Activated naive CD8-positive, alpha-beta T cell treated with anti-CD3 and anti-CD28 coated beads for 36 hours (primary cell): Measurements from ENCODE around the gene RSPRY1. TPM values are rescaled to one million over a fixed set of nuclear protein-coding genes. Genes with fewer than 3 reads are reported as not detected.

Source experiments
- DNase-seq: peaks from one replicate; pipeline ENCODE4 v3.0.0; 2021
- H3K27ac Mint-ChIP-seq: one replicate; pipeline ENCODE4 v1.8.0; 2022; ENCODE audit warnings: mild to moderate bottlenecking, moderate library complexity, mixed read lengths
- H3K27me3 Mint-ChIP-seq: one replicate; pipeline ENCODE4 v1.8.0; 2022; ENCODE audit warnings: mild to moderate bottlenecking, mixed read lengths
- H3K36me3 Mint-ChIP-seq: one replicate; pipeline ENCODE4 v1.8.0; 2021; ENCODE audit warnings: mild to moderate bottlenecking, mixed read lengths
- H3K4me1 Mint-ChIP-seq: one replicate; pipeline ENCODE4 v1.8.0; 2021; ENCODE audit warnings: mixed read lengths
- H3K4me3 Mint-ChIP-seq: one replicate; pipeline ENCODE4 v1.8.0; 2022; ENCODE audit warnings: mild to moderate bottlenecking, moderate library complexity, mixed read lengths
- H3K9me3 Mint-ChIP-seq: one replicate; pipeline ENCODE4 v1.8.0; 2022; ENCODE audit warnings: mixed read lengths
- total RNA-seq, 2 experiments: library from RNA; stranded (reverse); gene quantifications; one replicate each; pipeline ENCODE4 v1.2.3, GENCODE V29; 2021

Gene RSPRY1
- 10 to 100 TPM; 27.2 to 30.5 TPM for total RNA-seq

GRCh38 chr16:57185945-57186871 lies at the start of gene RSPRY1, which contains the start of gene PSME3IP1:
Gene RSPRY1, plus strand, starts transcription at chr16:57186329. Its CDS starts 18,330 bp downstream, at chr16:57204659.
Gene PSME3IP1, minus strand, starts transcription at chr16:57186039. Its CDS starts 12,185 bp downstream, at chr16:57173854.
- Mint-ChIP-seq H3K4me3 (peak within 1 kb of the TSS; percentile 92), H3K36me3 (peaks cover 15% of the 10 kb centered on the region), H3K27ac (peak within 1 kb of the TSS; percentile 96), H3K9me3 (peaks cover 2% of the 10 kb centered on the region), H3K4me1 (peaks cover 39% of the 10 kb centered on the region), H3K27me3 (no peaks in the 10 kb centered on the region)
- DNase-seq: peak; percentile 99

GRCh38 chr16:57137043-57137442 lies 49.1 kb upstream of the RSPRY1 start:
- Mint-ChIP-seq H3K9me3 (no peaks in the 10 kb centered on the region), H3K27me3 (peaks cover under 1% of the 10 kb centered on the region), H3K4me3 (no peak overlapping the region), H3K4me1 (peaks cover 57% of the 10 kb centered on the region), H3K36me3 (peaks cover under 1% of the 10 kb centered on the region), H3K27ac (no peak overlapping the region)
- DNase-seq: no peak

DNA sequence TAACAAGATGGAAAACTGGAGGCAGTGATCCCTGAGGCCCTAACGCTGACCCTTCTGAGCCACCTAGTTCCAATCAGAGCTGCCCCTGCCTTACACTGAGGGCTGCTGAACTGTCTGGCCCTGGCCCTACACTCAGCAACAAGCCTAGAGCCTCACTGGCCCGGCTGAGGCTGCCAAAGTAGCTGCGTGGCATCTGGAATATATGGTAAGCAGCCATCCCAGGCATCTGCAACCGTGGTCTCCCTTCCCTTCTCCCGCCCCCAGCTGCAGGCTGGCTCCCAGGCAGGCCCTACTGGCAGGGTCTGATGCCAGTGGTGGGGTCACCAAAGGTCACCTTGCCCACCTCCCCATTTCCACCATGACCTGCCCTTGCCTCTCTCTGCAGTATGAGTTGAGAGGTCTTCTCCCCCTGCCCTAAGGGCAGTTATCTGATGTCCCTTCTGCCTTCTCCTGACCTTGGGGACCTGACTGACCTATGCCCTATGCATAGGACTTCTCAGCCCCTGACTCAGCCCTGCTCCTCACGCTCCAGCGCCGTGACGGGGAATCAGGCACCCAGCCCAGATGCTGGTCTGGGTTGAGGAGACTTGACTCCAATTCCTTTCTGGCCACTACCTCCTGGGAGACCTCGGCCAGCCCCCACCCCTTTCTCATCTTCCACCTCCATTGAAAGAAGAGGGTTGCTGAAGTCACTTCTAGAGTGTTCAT lies 48.4 kb upstream of the RSPRY1 start:
- DNase-seq: no peak
- H3K27ac Mint-ChIP-seq: peak overlapping the region; percentile 35
- H3K9me3 Mint-ChIP-seq: no peaks in the 10 kb centered on the region
- H3K4me3 Mint-ChIP-seq: no peak overlapping the region
- H3K27me3 Mint-ChIP-seq: peaks cover 3% of the 10 kb centered on the region
- H3K4me1 Mint-ChIP-seq: peaks cover 57% of the 10 kb centered on the region
- H3K36me3 Mint-ChIP-seq: peaks cover 4% of the 10 kb centered on the region

- DNase-seq: no peak
- Mint-ChIP-seq H3K4me1 (peaks cover 56% of the 10 kb centered on the region), H3K36me3 (peaks cover 4% of the 10 kb centered on the region), H3K27me3 (peaks cover 3% of the 10 kb centered on the region), H3K27ac (peak overlapping the region; percentile 35), H3K9me3 (no peaks in the 10 kb centered on the region), H3K4me3 (no peak overlapping the region)
Measured at GRCh38 chr16:57138281-57138935, 47.7 kb upstream of the RSPRY1 start.

DNA sequence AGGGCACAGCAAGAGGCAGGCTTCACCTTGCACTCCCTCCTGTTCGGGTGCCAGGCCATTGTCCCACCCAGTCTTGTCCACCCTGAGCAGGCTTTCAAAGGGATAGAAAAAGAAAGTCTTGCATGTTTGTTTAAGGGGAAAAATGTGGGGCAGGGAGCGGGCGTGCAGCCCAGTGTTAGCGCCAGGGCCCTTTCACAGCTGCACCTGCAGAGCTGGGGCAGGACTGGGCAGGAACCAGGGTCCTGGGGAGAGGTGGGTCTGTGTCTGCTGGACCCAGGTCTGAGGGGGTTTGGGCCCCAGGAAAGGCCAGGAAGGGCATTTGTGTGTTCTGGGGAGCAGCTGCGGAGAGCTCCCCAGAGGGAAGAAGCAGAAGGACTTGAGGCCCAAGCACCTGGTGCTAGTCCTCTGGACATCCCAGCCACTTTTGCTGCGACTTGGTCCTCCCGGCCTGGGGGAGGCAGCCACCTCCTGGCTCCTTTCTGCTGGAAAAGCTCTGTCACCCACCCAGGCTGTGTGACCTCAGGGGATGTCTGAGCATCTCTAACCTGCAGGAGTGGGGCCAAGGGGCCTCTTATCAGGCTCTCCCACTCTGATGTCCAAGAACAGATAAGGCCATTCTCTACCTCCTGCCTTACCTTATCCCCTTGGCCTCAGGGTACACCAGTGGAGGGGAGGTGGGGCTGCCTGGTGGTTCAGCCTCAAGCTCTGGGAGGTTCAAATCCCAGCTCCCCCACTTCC lies 45.0 kb upstream of the RSPRY1 start:
- Mint-ChIP-seq H3K4me1 (peaks cover 35% of the 10 kb centered on the region), H3K27ac (peak overlapping the region; percentile 83)

GRCh38 chr16:57141822-57142631 lies 44.1 kb upstream of the RSPRY1 start:
- Mint-ChIP-seq H3K27me3 (peaks cover 3% of the 10 kb centered on the region), H3K4me1 (peaks cover 33% of the 10 kb centered on the region), H3K4me3 (peak overlapping the region; percentile 44), H3K36me3 (peaks cover 4% of the 10 kb centered on the region), H3K9me3 (no peaks in the 10 kb centered on the region), H3K27ac (peak overlapping the region; percentile 83)
- no peak for DNase-seq

More for the DNA sequence above, 45.0 kb upstream of the RSPRY1 start:
- Mint-ChIP-seq H3K36me3 (peaks cover 4% of the 10 kb centered on the region), H3K27me3 (peaks cover 3% of the 10 kb centered on the region), H3K4me3 (no peak overlapping the region), H3K9me3 (no peaks in the 10 kb centered on the region)
- DNase-seq: no peak

- H3K9me3 Mint-ChIP-seq: no peaks in the 10 kb centered on the region
- H3K27me3 Mint-ChIP-seq: peaks cover 3% of the 10 kb centered on the region
- no peak overlapping the region for H3K4me3 Mint-ChIP-seq
- H3K4me1 Mint-ChIP-seq: peaks cover 38% of the 10 kb centered on the region
- no peak for DNase-seq
- H3K36me3 Mint-ChIP-seq: peaks cover 4% of the 10 kb centered on the region
- H3K27ac Mint-ChIP-seq: no peak overlapping the region
Measured at GRCh38 chr16:57143149-57143921, 42.8 kb upstream of the RSPRY1 start.

GRCh38 chr16:57144027-57144426 lies 42.1 kb upstream of the RSPRY1 start:
- Mint-ChIP-seq H3K9me3 (no peaks in the 10 kb centered on the region), H3K4me1 (peaks cover 38% of the 10 kb centered on the region), H3K4me3 (no peak overlapping the region), H3K36me3 (peaks cover 4% of the 10 kb centered on the region), H3K27ac (no peak overlapping the region), H3K27me3 (peaks cover 3% of the 10 kb centered on the region)
- DNase-seq: no peak

- Mint-ChIP-seq H3K4me3 (no peak overlapping the region), H3K9me3 (no peaks in the 10 kb centered on the region), H3K36me3 (peaks cover 4% of the 10 kb centered on the region), H3K4me1 (peaks cover 36% of the 10 kb centered on the region), H3K27ac (no peak overlapping the region), H3K27me3 (peaks cover 3% of the 10 kb centered on the region)
- DNase-seq: no peak
Measured at GRCh38 chr16:57145046-57146021, 40.8 kb upstream of the RSPRY1 start.

- Mint-ChIP-seq H3K27ac (no peak overlapping the region), H3K36me3 (peaks cover 4% of the 10 kb centered on the region), H3K27me3 (peaks cover 3% of the 10 kb centered on the region), H3K9me3 (no peaks in the 10 kb centered on the region), H3K4me1 (peaks cover 32% of the 10 kb centered on the region), H3K4me3 (no peak overlapping the region)
- DNase-seq: no peak
Measured at GRCh38 chr16:57146040-57146647, 40.0 kb upstream of the RSPRY1 start.

DNA sequence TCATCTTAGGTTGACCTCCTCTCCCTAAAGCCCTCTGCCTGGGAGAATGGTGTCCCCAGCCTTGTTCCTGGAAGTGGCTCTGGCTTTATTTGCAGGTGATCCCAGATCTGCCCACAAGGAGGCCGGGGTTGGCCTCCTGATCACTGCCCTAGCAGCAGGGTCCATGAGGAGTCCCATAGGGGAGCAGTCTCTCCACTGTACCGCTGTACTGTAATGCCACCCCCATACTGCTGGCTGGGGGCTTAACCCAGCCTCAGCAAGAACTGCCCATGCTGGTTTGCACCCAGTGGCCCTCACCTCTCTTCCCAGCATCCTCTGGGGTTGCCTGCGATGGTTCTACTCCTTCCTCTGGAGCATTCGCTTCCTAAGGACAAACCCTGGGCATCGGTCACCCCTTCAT lies 39.4 kb upstream of the RSPRY1 start:
- H3K27ac Mint-ChIP-seq: no peak overlapping the region
- no peak overlapping the region for H3K4me3 Mint-ChIP-seq
- peaks cover 4% of the 10 kb centered on the region for H3K36me3 Mint-ChIP-seq
- DNase-seq: no peak
- peaks cover 3% of the 10 kb centered on the region for H3K27me3 Mint-ChIP-seq
- H3K4me1 Mint-ChIP-seq: peaks cover 32% of the 10 kb centered on the region
- H3K9me3 Mint-ChIP-seq: no peaks in the 10 kb centered on the region
